ENCODE data around the gene SUMF1.

DNA sequence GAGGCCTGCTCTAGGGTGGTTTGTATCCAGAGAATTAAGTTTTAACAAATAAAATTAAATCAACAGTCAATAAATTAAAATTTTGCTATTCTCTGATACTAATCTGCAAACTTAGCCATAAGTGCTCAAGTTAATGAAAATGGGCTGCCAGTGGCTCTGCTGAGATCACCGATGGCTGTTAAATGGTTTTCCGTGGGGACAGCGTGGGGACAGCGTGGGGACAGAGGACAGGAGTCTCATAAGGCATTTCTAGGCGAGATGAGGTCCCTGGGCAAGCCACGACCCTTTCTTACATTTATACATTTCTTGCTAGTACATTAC is 110.9 kb downstream of the SUMF1 start:
- TF ChIP-seq POLR2A (IDR thresholded peaks at IDR 0.05): no peak
- TF ChIP-seq, protein P1, sequence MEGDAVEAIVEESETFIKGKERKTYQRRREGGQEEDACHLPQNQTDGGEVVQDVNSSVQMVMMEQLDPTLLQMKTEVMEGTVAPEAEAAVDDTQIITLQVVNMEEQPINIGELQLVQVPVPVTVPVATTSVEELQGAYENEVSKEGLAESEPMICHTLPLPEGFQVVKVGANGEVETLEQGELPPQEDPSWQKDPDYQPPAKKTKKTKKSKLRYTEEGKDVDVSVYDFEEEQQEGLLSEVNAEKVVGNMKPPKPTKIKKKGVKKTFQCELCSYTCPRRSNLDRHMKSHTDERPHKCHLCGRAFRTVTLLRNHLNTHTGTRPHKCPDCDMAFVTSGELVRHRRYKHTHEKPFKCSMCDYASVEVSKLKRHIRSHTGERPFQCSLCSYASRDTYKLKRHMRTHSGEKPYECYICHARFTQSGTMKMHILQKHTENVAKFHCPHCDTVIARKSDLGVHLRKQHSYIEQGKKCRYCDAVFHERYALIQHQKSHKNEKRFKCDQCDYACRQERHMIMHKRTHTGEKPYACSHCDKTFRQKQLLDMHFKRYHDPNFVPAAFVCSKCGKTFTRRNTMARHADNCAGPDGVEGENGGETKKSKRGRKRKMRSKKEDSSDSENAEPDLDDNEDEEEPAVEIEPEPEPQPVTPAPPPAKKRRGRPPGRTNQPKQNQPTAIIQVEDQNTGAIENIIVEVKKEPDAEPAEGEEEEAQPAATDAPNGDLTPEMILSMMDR (IDR thresholded peaks at IDR 0.05): no peak
